K562 (cell line): ENCODE results near the gene CSRP2. TPM values are rescaled to one million over a fixed set of nuclear protein-coding genes. Genes with fewer than 3 reads are reported as not detected.

ENCODE experiments used
- BCL6 ChIP-seq: fragments of 250-450 bp; sonication (Bioruptor Pico); IDR thresholded peaks from 2 replicates; pipeline ENCODE4 v1.4.0; 2020
- CBFA2T3 ChIP-seq: fragments of 450-650 bp; IDR thresholded peaks from 2 replicates; pipeline ENCODE4 v1.6.1; 2017
- COPS2 ChIP-seq: fragments of 450-650 bp; conservative IDR thresholded peaks from 2 replicates; pipeline ENCODE4 v1.6.1; 2016; ENCODE audit warnings: mild to moderate bottlenecking, moderate library complexity
- ETV1 ChIP-seq: fragments of 450-650 bp; conservative IDR thresholded peaks from 2 replicates; pipeline ENCODE4 v1.6.1; 2016; ENCODE audit warnings: missing genetic modification characterization, control low read depth, low read depth, missing compliant biosample characterization
- FIP1L1 ChIP-seq: fragments of 200-400 bp; formaldehyde crosslinking; IDR thresholded peaks from 2 replicates; pipeline ENCODE4 v1.6.1; 2018; ENCODE audit warnings: mild to moderate bottlenecking, low read depth, low read length; ENCODE audit not compliant: poor library complexity, severe bottlenecking
- KDM1A ChIP-seq, 2 experiments: fragments of 450-650 bp; IDR thresholded peaks; 2 replicates each; pipeline ENCODE4 v1.6.1; 2016; ENCODE audit warnings: mild to moderate bottlenecking in 2 of 2
- LCOR ChIP-seq: sonication (generic); formaldehyde crosslinking; IDR thresholded peaks from 2 replicates; pipeline ENCODE4 v1.8.0; 2022; ENCODE audit warnings: mild to moderate bottlenecking, missing genetic modification reagents
- NFXL1 ChIP-seq: fragments of 450-650 bp; formaldehyde crosslinking; IDR thresholded peaks from 2 replicates; pipeline ENCODE4 v1.4.0; 2021; ENCODE audit warnings: mild to moderate bottlenecking
- NR1H2 ChIP-seq: sonication (generic); formaldehyde crosslinking; IDR thresholded peaks from 2 replicates; pipeline ENCODE4 v1.4.0; 2020; ENCODE audit warnings: mild to moderate bottlenecking, missing genetic modification reagents
- PBX2 ChIP-seq, 2 experiments: IDR thresholded peaks in 1 of 2; conservative IDR thresholded peaks in 1 of 2; 2 replicates each; pipeline ENCODE4 v1.6.1; 2016; ENCODE audit warnings: low read depth in 2 of 2, mild to moderate bottlenecking in 1 of 2, missing compliant biosample characterization in 1 of 2, missing genetic modification characterization in 1 of 2, moderate library complexity in 1 of 2
- PCBP2 ChIP-seq: fragments of 200-400 bp; formaldehyde crosslinking; IDR thresholded peaks from 2 replicates; pipeline ENCODE4 v1.6.1; 2018; ENCODE audit warnings: low read length, low read depth, mild to moderate bottlenecking, moderate library complexity; ENCODE audit not compliant: poor library complexity, severe bottlenecking
- PPARD ChIP-seq: fragments of 250-450 bp; sonication (Bioruptor Pico); IDR thresholded peaks from 2 replicates; pipeline ENCODE4 v1.8.0; 2022; ENCODE audit warnings: inconsistent platforms, mild to moderate bottlenecking, moderate library complexity
- PREB ChIP-seq: sonication (generic); formaldehyde crosslinking; IDR thresholded peaks from 2 replicates; pipeline ENCODE4 v1.8.1; 2023; ENCODE audit warnings: mild to moderate bottlenecking, missing genetic modification reagents
- RBM39 ChIP-seq: fragments of 200-400 bp; formaldehyde crosslinking; optimal IDR thresholded peaks from 2 replicates; pipeline ENCODE3; 2018; ENCODE audit warnings: low read depth, low read length
- SNAPC5 ChIP-seq: fragments of 250-450 bp; sonication (Bioruptor Pico); IDR thresholded peaks from 2 replicates; pipeline ENCODE4 v1.8.0; 2021; ENCODE audit warnings: moderate library complexity, mild to moderate bottlenecking, inconsistent platforms
- ZNF121 ChIP-seq: sonication (generic); formaldehyde crosslinking; conservative IDR thresholded peaks from 2 replicates; pipeline ENCODE4 v1.8.0; 2022; ENCODE audit warnings: missing genetic modification reagents
- ZNF518B ChIP-seq: fragments of 250-450 bp; sonication (Bioruptor Pico); IDR thresholded peaks from 2 replicates; pipeline ENCODE4 v1.5.0; 2021; ENCODE audit warnings: mild to moderate bottlenecking, moderate library complexity
- ZNF551 ChIP-seq: fragments of 250-450 bp; sonication (Bioruptor Pico); IDR thresholded peaks from 2 replicates; pipeline ENCODE4 v1.5.0; 2021; ENCODE audit warnings: mild to moderate bottlenecking, moderate library complexity
- polyA plus RNA-seq, 8 experiments: library from polyadenylated mRNA; depleted of rRNA in 4 of 8; stranded (reverse) in 5 of 8; unstranded in 3 of 8; fragments of >200 nt; fragmentation: Nextera tagmentation in 2 of 8; fragmentation: Illumina TruSeq in 1 of 8; extraction: Ambion mirVana in 2 of 8; extraction: Trizol in 1 of 8; gene quantifications; 2 replicates each; pipeline versions ENCODE4 v1.2.1 to v1.2.3, GENCODE V29; 2011 to 2014; ENCODE audit warnings: inconsistent platforms in 1 of 8, missing spikeins in 1 of 8
- total RNA-seq, 7 experiments: library from RNA; depleted of rRNA in 6 of 7; stranded (reverse); fragments of >200 nt in 6 of 7; fragmentation: Illumina TruSeq in 2 of 7; extraction: Trizol in 2 of 7; gene quantifications; 2 replicates each; pipeline versions ENCODE4 v1.2.1 to v1.2.3, GENCODE V29; 2011 to 2021; ENCODE audit warnings: low replicate concordance in 1 of 7
- TF ChIP-seq, protein P1 (sequence below): sonication (generic); formaldehyde crosslinking; IDR thresholded peaks from 2 replicates; pipeline ENCODE4 v1.8.0; 2022; ENCODE audit warnings: missing genetic modification reagents, mild to moderate bottlenecking, moderate library complexity, borderline replicate concordance

Gene CSRP2
- total and polyA plus RNA-seq, 9 of the 15 experiments (the other 6 are each of a cell fraction or from before 2014, with no cell fraction given): 0.32 to 6.2 (median 2.3) TPM

- TF ChIP-seq, protein P1, sequence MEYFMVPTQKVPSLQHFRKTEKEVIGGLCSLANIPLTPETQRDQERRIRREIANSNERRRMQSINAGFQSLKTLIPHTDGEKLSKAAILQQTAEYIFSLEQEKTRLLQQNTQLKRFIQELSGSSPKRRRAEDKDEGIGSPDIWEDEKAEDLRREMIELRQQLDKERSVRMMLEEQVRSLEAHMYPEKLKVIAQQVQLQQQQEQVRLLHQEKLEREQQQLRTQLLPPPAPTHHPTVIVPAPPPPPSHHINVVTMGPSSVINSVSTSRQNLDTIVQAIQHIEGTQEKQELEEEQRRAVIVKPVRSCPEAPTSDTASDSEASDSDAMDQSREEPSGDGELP (CRISPR knock-in tag): peak; percentile 32; the same call in 1 of the 2 replicates
- TF ChIP-seq ETV1 (tag): no peak
- no peak for TF ChIP-seq RBM39
- no peak for TF ChIP-seq PREB (CRISPR knock-in tag)
- no peak for TF ChIP-seq CBFA2T3
- TF ChIP-seq FIP1L1: peak; percentile 38
- no peak for TF ChIP-seq ZNF551 (CRISPR knock-in tag)
- TF ChIP-seq SNAPC5 (CRISPR knock-in tag): no peak
- TF ChIP-seq LCOR: peak; percentile 26; the same call in 1 of the 2 replicates
- TF ChIP-seq ZNF518B (CRISPR knock-in tag): no peak
- TF ChIP-seq PBX2 (CRISPR knock-in tag; IDR thresholded peaks at IDR 0.05; ENCODE audit: low read depth): no peak
- TF ChIP-seq PBX2 (tag; conservative IDR thresholded peaks at IDR 0.05; ENCODE audit: low read depth): no peak
- no peak for TF ChIP-seq KDM1A (IDR thresholded peaks at IDR 0.05)
- TF ChIP-seq NR1H2 (CRISPR knock-in tag): no peak
- no peak for TF ChIP-seq COPS2
- no peak for TF ChIP-seq NFXL1 (CRISPR knock-in tag)
- no peak for TF ChIP-seq ZNF121 (CRISPR knock-in tag)
- no peak for TF ChIP-seq PCBP2
- TF ChIP-seq BCL6: no peak
- no peak for TF ChIP-seq PPARD (CRISPR knock-in tag)
These were observed at the start of gene CSRP2 (continued) for GRCh38 chr12:76878899-76879709.
